ENCODE measurements around the gene FGD5.

FGD5 gene

DNA sequence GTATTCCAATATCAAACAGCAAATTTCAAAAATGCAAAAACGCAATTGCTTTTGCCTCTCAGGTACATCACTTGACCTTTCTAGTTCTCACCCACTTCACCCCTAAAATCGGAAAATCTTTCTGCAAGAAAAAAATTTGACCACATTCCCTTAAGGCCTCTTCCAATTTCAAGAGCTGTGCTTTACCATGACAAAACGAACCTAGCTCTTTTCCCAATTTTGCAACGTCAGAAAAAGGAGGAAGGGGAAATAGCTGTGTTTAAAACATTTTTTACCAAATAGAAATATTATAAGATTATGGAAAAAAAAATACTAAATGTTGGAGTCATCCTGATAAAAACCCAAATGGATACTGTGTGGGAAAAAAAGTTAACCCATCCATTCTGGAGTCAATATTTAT lies 127.5 kb downstream of the FGD5 start:
- H3K27me3 ChIP-seq (ENCODE audit: control insufficient read depth, insufficient read depth, low read length): no peaks in the 10 kb centered on the region
- peaks cover 25% of the 10 kb centered on the region for H3K4me1 ChIP-seq (ENCODE audit: control insufficient read depth, insufficient read depth, low read length)
- H3K36me3 ChIP-seq (ENCODE audit: control insufficient read depth, insufficient read depth, low read length): peaks cover 39% of the 10 kb centered on the region
- no peak overlapping the region for H3K9ac ChIP-seq (ENCODE audit: low read length)
- H3K9me3 ChIP-seq (ENCODE audit: control insufficient read depth, insufficient read depth, low read depth, low read length): no peaks in the 10 kb centered on the region
- 0 out of 2 replicates have a peak overlapping the region, but pooled peaks have one; percentile 98 for H3K27ac ChIP-seq (ENCODE audit: low read depth, low read length)
- peak overlapping the region; percentile 98 for H3K4me3 ChIP-seq (ENCODE audit: low read depth, low read length)

GRCh38 chr3:14946739-14947099 lies 128.0 kb downstream of the FGD5 start:
- Histone ChIP-seq H3K27ac (ENCODE audit: low read depth, low read length) (peak overlapping the region; percentile 98), H3K9ac (ENCODE audit: low read length) (peak overlapping the region; percentile 98), H3K27me3 (ENCODE audit: control insufficient read depth, insufficient read depth, low read length) (no peaks in the 10 kb centered on the region), H3K9me3 (ENCODE audit: control insufficient read depth, insufficient read depth, low read depth, low read length) (no peaks in the 10 kb centered on the region), H3K4me3 (ENCODE audit: low read depth, low read length) (peak overlapping the region; percentile 98), H3K4me1 (ENCODE audit: control insufficient read depth, insufficient read depth, low read length) (peaks cover 23% of the 10 kb centered on the region), H3K36me3 (ENCODE audit: control insufficient read depth, insufficient read depth, low read length) (peaks cover 39% of the 10 kb centered on the region)

DNA sequence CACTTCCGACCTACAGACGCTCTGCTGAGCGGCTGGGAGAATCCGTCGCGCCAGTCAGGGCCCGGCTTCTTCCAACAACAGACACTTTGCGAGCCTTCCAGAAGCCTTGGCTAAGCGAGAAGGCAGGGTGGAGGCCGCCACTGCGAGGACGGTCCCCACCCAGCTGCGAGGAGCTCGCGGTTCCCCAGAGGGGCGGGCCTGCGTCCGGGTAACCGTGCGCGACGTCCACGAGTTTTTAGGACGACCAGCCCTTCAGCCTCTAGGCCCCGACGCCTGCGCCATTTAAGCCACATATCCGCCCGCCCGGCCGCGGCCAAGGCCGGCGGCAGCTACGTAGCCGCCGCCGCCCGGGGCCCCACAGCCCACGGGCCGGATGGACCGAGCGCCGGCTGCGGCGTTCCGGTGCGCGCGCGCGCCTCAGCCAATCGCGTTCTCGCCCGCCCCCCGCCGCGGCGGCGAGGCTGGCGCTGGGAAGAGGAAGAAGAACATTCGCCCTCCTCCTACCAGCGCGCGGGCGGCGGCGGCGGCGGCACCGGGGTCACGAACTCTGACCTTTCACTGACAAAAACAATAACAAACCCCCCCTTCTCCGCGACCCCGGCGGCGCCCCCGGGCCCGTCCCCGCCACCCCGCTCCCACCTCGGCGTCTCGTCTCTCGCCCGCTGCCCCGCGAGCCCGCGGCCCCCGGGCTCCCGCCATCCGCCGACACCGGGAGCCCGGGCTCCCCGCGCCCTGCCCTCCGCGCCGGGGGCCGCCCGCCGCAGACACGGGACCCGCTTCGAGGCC lies 128.5 kb downstream of the FGD5 start, which contains the start of gene NR2C2:
Gene NR2C2 (plus strand): TSS at position 484 of the 786 bp plus-strand sequence. CDS start 56,332 bp downstream, outside the sequence.
- Histone ChIP-seq H3K9me3 (ENCODE audit: control insufficient read depth, insufficient read depth, low read depth, low read length) (no peaks in the 10 kb centered on the region), H3K9ac (ENCODE audit: low read length) (peak within 1 kb of the TSS; percentile 98), H3K36me3 (ENCODE audit: control insufficient read depth, insufficient read depth, low read length) (peaks cover 39% of the 10 kb centered on the region), H3K4me1 (ENCODE audit: control insufficient read depth, insufficient read depth, low read length) (peaks cover 19% of the 10 kb centered on the region), H3K27me3 (ENCODE audit: control insufficient read depth, insufficient read depth, low read length) (no peaks in the 10 kb centered on the region), H3K27ac (ENCODE audit: low read depth, low read length) (peak within 1 kb of the TSS; percentile 98), H3K4me3 (ENCODE audit: low read depth, low read length) (peak within 1 kb of the TSS; percentile 98)

GRCh38 chr3:14947886-14948608 lies 129.3 kb downstream of the FGD5 start:
- Histone ChIP-seq H3K4me1 (ENCODE audit: control insufficient read depth, insufficient read depth, low read length) (peaks cover 18% of the 10 kb centered on the region), H3K27me3 (ENCODE audit: control insufficient read depth, insufficient read depth, low read length) (no peaks in the 10 kb centered on the region), H3K27ac (ENCODE audit: low read depth, low read length) (peak overlapping the region; percentile 95), H3K9ac (ENCODE audit: low read length) (peak overlapping the region; percentile 95), H3K9me3 (ENCODE audit: control insufficient read depth, insufficient read depth, low read depth, low read length) (no peaks in the 10 kb centered on the region), H3K4me3 (ENCODE audit: low read depth, low read length) (peak overlapping the region; percentile 98), H3K36me3 (ENCODE audit: control insufficient read depth, insufficient read depth, low read length) (peaks cover 39% of the 10 kb centered on the region)

GRCh38 chr3:14948609-14949038 lies 129.9 kb downstream of the FGD5 start:
- Histone ChIP-seq H3K27ac (ENCODE audit: low read depth, low read length) (peak overlapping the region; percentile 62; the same call in 1 of the 2 replicates), H3K36me3 (ENCODE audit: control insufficient read depth, insufficient read depth, low read length) (peaks cover 37% of the 10 kb centered on the region), H3K9ac (ENCODE audit: low read length) (peak overlapping the region; percentile 88), H3K9me3 (ENCODE audit: control insufficient read depth, insufficient read depth, low read depth, low read length) (no peaks in the 10 kb centered on the region), H3K4me1 (ENCODE audit: control insufficient read depth, insufficient read depth, low read length) (peaks cover 16% of the 10 kb centered on the region), H3K4me3 (ENCODE audit: low read depth, low read length) (peak overlapping the region; percentile 88), H3K27me3 (ENCODE audit: control insufficient read depth, insufficient read depth, low read length) (no peaks in the 10 kb centered on the region)

DNA sequence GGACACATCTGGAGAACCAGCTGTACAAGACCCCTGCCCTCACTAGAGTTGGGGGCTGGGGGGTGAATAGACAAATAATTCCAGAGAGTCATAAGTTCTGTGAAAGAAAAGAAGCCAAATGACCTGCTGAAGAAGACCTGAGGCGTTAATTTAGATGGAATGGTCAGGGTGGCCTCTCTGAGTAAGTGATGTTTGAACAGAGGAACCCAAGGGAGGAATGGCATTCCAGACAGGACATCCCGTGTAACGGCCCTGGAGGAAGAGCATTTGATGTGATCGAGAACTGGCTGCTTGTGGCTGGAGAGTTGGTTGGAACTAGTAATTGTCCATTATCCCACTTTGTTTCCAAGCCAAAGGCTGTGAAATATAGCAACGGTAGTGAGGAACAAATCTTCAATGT lies 130.4 kb downstream of the FGD5 start:
- Histone ChIP-seq H3K4me1 (ENCODE audit: control insufficient read depth, insufficient read depth, low read length) (peaks cover 16% of the 10 kb centered on the region), H3K9ac (ENCODE audit: low read length) (peak overlapping the region; percentile 88), H3K9me3 (ENCODE audit: control insufficient read depth, insufficient read depth, low read depth, low read length) (no peaks in the 10 kb centered on the region), H3K27ac (ENCODE audit: low read depth, low read length) (0 out of 2 replicates have a peak overlapping the region, but pooled peaks have one; percentile 62), H3K4me3 (ENCODE audit: low read depth, low read length) (peak overlapping the region; percentile 88), H3K36me3 (ENCODE audit: control insufficient read depth, insufficient read depth, low read length) (peaks cover 32% of the 10 kb centered on the region), H3K27me3 (ENCODE audit: control insufficient read depth, insufficient read depth, low read length) (no peaks in the 10 kb centered on the region)

- H3K4me3 ChIP-seq (ENCODE audit: low read depth, low read length): no peak overlapping the region
Measured at GRCh38 chr3:14950274-14950673, 131.5 kb downstream of the FGD5 start.

DNA sequence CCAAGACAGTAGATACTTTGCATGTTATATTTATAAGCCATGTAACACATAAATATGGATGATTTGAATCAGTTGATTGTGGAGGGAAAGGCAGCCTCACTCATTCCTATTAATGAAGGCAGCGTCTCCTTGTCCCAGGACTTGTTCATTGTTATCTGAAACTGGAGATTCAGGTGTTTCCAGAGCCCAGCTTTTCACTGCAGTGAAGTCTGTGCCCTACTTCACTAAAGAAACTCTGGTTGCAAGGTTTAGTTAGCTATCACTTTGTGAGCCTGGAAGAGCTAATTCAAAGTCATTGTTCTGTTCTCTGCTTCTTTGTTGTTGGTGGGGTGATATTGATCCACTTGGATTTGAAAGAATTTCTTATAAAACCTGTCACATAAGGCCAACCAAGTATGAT lies 138.4 kb downstream of the FGD5 start:
- Histone ChIP-seq H3K9ac (ENCODE audit: low read length) (no peak overlapping the region), H3K27me3 (ENCODE audit: control insufficient read depth, insufficient read depth, low read length) (no peaks in the 10 kb centered on the region), H3K4me1 (ENCODE audit: control insufficient read depth, insufficient read depth, low read length) (peaks cover 13% of the 10 kb centered on the region; the same call in 1 of the 2 replicates), H3K9me3 (ENCODE audit: control insufficient read depth, insufficient read depth, low read depth, low read length) (no peaks in the 10 kb centered on the region), H3K36me3 (ENCODE audit: control insufficient read depth, insufficient read depth, low read length) (peaks cover 8% of the 10 kb centered on the region), H3K27ac (ENCODE audit: low read depth, low read length) (no peak overlapping the region), H3K4me3 (ENCODE audit: low read depth, low read length) (no peak overlapping the region)

More at GRCh38 chr3:14950274-14950673, 131.5 kb downstream of the FGD5 start:
- Histone ChIP-seq H3K27me3 (ENCODE audit: control insufficient read depth, insufficient read depth, low read length) (no peaks in the 10 kb centered on the region), H3K9ac (ENCODE audit: low read length) (no peak overlapping the region), H3K9me3 (ENCODE audit: control insufficient read depth, insufficient read depth, low read depth, low read length) (no peaks in the 10 kb centered on the region), H3K27ac (ENCODE audit: low read depth, low read length) (no peak overlapping the region), H3K4me1 (ENCODE audit: control insufficient read depth, insufficient read depth, low read length) (peaks cover 16% of the 10 kb centered on the region), H3K36me3 (ENCODE audit: control insufficient read depth, insufficient read depth, low read length) (peaks cover 21% of the 10 kb centered on the region)

DNA sequence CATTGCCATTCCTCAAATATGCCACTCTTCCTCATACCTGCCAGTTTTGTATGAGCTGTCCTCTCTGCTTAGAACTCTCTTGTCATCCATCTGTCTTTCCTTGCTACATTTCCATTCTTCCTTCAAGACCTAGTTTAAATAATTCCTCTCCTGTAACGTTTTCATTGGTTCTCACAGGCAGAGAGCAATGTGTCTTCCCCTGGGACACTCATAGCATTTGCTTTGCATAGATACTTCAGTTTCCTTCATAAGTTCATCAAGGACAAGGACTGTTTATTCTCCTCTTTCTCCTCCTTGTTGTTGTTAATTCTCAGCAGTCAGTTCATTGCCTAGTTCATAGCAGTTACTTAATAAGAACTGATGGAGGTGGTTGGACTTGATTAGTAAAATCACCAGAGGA lies 139.2 kb downstream of the FGD5 start:
- H3K4me1 ChIP-seq (ENCODE audit: control insufficient read depth, insufficient read depth, low read length): peaks cover 13% of the 10 kb centered on the region; the same call in 1 of the 2 replicates
- H3K9me3 ChIP-seq (ENCODE audit: control insufficient read depth, insufficient read depth, low read depth, low read length): no peaks in the 10 kb centered on the region
- no peaks in the 10 kb centered on the region for H3K27me3 ChIP-seq (ENCODE audit: control insufficient read depth, insufficient read depth, low read length)
- H3K36me3 ChIP-seq (ENCODE audit: control insufficient read depth, insufficient read depth, low read length): peaks cover 12% of the 10 kb centered on the region
- H3K27ac ChIP-seq (ENCODE audit: low read depth, low read length): no peak overlapping the region
- no peak overlapping the region for H3K9ac ChIP-seq (ENCODE audit: low read length)
- no peak overlapping the region for H3K4me3 ChIP-seq (ENCODE audit: low read depth, low read length)

DNA sequence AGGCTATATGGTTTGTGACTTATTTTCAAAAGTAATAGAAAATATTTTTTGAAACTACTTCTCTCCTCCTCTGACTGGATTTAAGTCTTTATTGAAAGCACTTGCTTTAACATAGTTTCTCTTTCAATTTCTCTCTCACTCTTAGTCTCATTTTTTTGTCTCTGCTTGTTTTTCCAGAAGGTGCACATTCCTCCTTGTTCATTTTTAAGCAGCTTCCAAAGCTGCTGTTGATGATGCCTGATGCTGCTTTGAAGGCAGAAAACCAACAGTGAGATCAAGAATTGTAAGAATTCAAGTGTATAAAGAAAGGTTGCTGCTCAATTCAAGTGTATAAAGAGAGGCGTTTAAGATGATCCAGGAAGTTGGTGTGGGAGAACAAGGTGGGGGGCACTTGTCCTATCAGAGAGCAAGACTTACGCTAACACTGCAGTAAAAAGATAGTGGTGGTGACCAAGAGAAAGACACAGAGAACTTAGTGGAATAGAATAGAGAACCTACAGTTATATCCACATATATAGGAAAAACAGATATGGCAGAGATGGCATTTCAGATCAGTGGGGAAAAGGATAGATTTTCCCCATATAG lies 140.7 kb downstream of the FGD5 start:
- Histone ChIP-seq H3K4me3 (ENCODE audit: low read depth, low read length) (no peak overlapping the region), H3K9me3 (ENCODE audit: control insufficient read depth, insufficient read depth, low read depth, low read length) (no peaks in the 10 kb centered on the region), H3K36me3 (ENCODE audit: control insufficient read depth, insufficient read depth, low read length) (peaks cover 14% of the 10 kb centered on the region), H3K27me3 (ENCODE audit: control insufficient read depth, insufficient read depth, low read length) (no peaks in the 10 kb centered on the region), H3K4me1 (ENCODE audit: control insufficient read depth, insufficient read depth, low read length) (peaks cover 13% of the 10 kb centered on the region; the same call in 1 of the 2 replicates), H3K9ac (ENCODE audit: low read length) (no peak overlapping the region), H3K27ac (ENCODE audit: low read depth, low read length) (no peak overlapping the region)

Measured in HUES6 (cell line).